ENCODE measurements around the gene GJB6.
"Not testable (repeated sequence)": the region's sequence is repeated elsewhere in the genome, so short reads cannot be mapped to it uniquely, and the experiment has no call there.

GJB6 gene

DNA sequence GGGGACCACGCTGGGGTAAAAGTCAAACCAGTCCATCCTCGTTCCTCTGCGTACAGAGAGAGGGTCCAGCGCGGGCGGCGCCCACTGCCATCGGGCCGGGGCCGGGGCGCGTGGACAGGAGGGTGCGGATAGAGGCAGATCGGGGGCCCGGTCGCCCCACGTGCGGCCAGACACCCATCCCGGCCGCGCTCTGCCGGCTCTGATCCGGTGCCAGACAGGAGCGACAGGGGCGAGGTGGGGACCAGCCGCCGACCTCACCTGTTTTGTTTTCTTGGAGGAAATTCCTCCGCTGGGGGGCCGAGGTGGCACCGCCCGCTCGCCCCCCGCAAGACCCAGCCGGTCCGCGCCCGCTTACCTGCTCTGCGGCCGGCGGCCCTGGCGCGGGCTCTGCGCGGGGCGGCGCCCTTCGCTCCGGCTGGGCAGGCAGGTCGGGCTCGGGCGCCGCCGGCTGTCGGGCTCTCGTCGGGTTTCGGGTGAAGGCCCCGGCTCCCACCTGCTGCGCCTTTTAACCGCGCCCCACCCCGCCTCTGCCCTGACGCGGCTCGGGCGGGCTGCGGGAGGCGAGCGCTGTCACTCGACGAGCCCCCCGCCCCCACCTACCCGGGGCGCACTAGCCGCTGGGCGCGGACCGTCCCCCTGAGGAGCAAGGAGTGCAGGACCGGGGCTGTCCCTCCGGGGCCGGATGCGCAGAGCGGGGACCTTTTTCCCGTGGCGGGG lies at the start of gene GJB6:
Gene GJB6 (minus strand): TSS at position 481 of the 717 bp plus-strand sequence. CDS start 8,839 bp downstream, outside the sequence.
- DNase-seq: no peak

DNA sequence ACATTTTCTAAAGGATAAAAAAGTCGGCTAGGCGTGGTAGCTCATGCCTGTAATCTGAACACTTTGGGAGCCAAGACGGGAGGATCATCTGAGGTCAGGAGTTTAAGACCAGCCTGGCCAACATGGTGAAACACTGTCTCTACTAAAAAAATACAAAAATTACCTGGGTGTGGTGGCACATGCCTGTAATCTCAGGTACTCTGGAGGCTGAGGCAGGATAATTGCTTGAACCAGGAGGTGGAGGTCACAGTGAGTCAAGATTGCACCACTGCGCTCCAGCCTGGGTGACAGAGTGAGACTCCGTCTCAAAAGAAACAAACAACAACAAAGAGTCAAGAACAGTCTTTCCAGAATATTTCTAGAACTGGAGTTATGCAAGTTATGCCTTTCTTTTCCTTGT lies 44.8 kb upstream of the GJB6 start:
- not testable (repeated sequence) for DNase-seq

DNA sequence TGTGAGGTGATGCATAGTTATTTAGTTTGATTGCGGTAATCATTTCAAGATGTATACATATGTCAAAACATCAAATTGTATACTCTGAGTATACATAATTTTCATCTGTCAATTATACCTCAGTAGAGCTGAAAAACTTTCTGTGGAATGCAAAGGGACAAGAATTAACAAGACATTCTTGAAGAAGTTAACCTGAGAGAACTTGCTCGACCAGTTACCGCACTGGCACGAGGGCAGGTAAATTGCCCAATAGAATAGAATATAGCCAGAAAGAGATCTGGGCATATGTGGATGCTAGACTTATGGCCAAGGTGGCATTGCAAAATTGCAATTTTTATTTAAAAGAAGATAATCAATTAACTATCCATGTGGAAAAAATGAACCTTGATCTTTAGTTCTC lies 42.3 kb upstream of the GJB6 start:
- DNase-seq: no peak

DNA sequence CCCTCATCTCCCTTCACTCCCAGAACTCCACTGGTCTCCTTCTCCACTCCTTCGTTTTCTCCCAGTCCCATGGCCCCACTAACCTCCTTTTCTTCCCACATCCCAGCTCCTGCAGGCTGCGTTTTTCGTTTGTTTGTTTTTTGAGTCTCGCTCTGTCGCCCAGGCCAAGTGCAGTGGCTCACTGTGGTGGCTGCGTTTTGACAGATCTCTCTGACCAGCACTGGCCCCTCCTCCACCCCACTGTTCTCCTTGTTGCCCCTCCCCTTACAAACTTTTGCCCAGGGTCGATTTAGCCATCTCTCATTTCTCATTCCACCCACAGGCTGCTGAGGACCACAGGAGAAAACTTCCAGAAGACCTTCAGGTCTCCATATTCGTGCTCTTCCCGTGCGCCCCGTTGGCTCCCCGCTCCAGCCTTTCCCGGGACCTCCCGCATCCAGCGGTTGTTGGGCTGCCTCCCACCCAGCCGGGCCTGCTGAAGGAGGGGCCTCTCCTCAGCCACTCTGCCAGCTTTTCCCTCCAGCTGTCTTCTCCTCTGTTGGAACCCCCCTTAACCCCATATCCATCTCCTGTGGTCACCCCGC lies 40.6 kb upstream of the GJB6 start:
- DNase-seq: no peak

DNA sequence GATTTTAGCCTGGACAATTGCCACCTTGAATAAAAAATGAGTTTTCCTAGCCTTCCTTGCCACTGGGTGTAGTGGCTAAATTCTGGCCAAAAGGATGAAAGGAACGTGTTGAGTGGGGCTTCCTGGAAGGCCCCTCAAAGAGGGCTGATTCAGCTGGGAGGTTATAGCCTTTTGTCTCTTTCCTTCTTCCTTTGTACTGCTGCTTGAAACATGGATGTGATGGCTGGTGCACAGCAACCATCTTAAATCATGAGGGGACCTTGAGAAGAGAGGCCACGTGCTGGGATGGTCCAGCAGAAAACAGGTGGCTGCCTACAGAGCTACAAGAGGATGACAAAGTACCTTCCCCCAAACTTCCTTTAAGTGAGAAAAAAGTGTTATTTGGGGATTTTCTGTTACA lies 40.0 kb upstream of the GJB6 start:
- DNase-seq: no peak

DNA sequence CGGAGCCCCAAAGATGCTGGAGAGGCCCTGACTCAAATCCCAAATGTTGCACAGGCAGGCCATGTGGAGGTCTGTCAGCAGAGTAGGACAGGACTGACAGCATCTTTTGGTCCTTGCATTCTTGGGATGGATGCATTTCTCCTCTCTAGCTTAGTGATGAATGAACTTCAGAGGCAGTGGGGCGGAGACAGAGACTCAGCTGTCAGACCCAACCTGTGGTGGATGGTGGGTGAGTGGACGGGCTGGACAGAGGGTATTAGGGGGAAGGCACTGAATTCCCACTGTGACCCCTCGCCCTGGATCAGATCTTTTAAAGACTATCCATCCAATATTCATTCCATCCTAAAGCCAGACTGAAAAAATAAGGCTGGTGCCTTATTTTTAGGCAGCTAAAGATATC lies 39.3 kb upstream of the GJB6 start:
- no peak for DNase-seq

DNA sequence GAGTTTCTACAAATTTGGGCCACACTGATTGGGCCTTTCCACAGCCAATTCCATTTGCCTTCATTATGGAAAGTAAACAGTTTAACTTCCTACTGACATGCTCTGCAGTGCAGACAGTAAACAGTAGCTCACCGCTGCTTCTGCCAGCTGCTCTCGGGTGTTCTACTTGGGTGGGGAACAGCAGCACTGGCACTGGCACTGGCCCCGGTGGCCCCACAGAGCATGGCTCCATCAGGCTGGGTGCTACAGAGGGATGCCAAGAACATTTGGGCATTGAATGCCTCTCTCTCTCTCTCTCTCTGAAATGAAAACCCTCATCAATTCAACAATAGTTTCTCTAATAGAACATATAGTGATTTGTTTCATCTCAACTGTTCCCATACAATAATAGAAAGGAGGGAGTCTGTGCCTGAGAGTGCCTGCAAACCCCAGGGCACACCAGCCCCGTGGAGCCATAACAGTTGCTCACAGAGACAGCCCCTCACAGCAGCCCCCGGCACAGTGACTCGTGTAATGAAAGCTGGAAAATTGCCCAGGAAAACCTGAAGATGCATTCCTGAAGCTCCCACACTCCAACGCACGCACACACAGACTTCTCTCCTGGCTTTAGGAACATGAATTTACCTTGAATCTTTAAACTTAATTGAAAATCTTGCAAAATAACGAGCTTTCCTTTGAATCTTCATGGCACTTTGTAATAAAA lies 38.2 kb upstream of the GJB6 start:
- no peak for DNase-seq

DNA sequence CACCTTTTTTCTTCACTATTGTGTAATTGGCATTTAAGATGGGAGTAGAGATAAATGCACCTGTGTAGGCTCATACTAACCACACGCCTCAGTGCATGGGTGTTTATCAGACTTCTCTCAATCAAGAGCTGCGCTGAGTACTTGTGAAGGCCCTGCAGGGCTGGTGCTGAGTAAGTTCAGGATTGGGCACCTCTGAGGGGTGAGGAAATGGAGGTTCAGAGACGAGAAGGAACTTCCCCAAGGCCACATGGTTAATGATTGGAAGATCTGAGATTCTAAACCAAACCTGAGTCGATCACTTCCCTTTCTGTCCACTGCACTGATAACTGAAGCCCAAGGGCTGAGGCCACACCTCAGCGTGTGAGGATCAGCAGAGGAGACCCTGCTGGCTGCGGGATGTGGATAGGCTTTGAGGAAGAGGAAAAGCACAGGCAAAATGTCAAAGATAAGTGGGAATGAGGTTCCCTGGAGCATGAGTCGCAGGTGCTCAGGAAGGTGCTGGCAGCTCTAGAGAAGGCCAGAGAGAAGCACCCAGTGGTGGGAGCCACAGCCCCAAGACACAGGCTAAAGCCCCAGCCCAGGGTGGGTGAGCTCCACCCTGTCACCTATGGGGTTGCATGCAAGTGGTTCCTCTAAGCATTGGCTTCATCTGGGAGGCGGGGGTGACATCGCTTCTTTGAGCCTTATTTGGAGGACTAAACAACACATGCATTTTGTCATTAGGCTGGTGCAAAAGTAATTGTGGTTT lies 32.3 kb upstream of the GJB6 start:
- no peak for DNase-seq

DNA sequence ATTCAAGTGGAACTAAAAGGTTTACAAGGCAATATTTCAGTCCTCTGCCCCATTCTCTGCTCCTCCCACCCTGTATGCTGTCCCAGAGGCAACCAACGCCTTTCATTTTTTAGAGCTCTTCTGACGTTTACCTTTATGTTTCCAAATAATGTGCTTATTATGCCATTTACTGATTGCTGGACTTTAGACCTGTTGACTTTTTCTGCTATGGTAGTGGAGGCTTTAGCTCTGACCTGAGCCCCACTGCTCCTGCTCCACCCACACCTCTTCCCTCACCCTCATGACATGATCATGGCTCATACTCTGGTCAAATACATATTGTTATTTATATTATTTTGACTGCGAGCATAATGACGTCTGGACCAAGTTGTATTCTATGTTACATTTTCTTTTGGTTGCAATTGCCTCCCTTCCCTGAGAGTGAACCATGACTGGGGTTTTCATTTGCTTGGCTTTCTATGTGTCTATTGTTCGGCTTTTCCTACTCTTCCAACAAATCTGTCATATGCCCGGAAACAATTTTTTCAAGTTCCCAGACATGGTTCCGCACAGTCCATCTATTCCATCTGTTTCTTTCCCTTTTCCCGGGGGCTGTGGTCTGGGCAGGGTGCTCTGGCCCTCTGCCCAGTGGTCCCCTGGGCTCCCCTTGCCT lies 31.4 kb upstream of the GJB6 start:
- no peak for DNase-seq

DNA sequence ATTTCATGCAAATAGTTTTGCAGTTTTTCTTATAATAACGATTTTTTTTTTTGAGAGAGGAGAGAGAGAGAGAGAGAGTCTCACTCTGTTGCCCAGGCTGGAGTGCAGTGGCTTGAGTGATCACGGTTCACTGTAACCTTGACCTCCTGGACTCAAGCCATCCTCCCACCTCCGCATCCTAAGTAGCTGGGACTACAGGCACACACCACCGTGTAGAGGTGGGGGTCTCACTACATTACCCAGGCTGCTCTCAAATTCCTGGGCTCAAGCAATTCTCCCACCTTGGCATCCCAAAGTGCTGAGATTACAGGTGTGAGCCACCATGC lies 26.8 kb upstream of the GJB6 start:
- no peak for DNase-seq

DNA sequence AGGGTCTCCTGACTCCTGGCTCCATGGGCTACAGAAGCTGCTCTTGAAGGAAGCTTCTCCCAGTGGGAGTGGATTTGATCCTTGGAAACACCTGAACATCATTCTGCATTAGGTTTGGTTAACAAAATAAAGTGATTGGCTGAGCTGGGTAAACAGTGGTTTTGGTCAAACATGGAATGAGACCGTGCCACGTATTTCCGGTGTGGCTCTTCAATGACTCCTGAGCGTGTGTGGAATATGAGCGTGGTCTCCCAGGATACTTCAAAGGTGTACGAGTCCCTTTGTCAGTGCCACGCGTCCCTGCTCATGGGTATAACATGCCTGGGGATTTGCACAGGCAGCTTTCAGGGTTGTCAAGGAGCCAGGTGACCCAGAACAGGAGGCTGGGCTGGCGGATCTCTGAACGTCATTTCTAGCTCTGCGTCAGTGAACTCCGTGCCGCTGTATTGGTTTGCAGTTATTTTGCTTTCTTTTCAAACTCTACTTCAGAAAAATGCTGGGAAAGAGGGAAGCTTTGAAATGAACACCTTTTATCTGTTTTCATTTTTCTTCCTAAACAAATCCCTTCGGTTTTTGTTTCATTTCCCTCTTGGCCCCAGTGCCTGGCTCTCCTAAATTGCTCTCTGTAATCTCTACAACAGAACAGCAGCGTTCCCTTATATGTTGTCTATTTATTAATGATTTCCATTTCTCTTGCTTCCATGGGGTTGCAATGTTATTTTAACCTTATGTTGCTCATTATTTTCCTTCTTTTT lies 26.3 kb upstream of the GJB6 start:
- no peak for DNase-seq

DNA sequence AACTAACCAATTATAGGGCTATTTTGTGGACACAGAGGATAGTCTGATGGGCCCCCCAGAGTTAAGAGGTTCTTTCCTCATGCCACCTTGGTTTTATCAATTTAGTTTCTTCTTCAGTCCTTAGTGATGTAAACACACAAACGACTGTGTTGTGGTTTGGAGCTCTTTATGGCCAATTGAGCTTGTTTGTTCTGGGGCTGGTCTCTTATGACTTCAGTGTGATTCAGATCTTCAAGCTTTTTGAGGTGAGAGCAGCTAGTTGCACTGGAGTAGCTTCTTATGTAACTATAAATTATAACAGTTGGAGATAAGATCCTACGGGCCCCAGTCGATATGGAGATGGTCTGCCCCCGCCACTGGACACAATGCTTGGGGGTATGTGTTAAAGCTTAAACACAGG lies 22.0 kb upstream of the GJB6 start:
- no peak for DNase-seq

DNA sequence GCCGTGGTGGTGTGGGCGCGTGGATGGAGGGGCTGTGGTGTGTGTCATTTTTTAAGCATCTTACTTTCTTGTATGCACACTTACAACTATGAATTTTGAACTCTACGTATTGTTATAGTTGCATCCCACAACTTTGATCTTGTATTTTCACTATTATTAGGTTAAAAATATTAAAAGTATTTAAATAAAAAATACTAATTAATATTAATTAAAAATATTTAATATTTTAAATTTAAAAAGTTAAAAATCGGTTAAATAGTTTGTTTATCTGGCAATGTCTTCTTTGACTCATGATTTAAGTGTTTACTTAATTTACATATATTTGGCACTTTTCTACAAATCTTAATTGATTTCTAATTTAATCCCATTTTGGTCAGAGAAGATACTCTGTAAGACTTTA lies 17.8 kb upstream of the GJB6 start:
- no peak for DNase-seq

DNA sequence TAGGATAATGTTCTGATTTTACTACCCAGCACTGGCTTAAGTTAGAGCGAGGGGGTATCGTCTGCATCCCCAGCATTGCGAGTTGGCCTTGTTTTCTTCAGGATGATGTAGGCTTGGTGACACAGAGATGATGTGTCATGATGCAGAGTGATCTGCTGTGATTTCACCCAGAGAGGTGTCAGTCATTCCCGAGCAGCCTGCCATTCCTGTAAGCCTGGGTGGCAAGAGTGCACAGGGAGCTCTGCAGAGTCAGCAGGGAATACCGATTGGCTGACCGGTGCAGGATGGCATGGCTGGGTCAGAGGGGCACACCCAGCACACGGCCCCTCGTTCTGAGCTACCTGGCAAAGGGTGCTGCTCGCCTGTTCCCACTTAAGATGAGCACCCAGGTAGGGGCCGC lies 15.8 kb upstream of the GJB6 start:
- DNase-seq: no peak

DNA sequence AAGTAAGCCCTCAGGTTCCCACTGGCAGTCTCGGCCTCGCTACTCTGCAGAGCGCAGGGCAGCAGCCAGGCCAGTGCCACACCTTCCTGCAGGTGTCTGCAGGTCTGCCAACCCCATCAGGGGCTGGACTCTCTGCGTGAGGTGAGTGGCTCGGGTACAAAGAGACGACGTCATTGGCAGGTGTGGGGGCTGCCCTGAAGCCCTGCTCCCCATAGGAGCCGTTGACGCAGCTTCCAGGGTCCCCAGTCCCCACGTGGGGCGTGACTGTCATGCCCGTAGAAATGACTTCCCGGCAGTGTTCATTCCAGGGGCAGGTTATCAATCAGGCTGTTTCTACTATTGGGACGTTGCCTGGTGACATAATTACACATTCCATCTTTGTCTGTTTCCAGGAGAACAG lies 15.3 kb upstream of the GJB6 start:
- DNase-seq: no peak

DNA sequence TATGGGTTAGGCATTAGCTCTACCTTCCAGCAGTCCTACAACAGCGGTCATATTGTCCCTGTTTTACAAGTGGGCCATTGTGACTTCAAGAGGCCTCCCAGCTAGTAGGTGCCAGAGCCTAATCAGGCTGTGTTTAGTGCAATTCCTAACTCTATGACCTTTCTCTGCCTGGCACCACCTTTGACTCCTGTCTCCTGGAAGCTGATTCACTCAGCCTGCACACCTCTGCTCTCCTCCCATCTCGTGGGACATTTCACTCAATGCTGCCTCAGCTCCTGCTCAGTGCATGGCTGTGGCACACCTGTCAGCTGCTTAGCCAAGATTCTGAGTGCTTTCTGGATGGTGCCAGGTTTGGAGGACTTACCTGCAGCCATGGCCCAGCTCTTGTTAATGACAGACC lies 9.5 kb upstream of the GJB6 start:
- DNase-seq: no peak

DNA sequence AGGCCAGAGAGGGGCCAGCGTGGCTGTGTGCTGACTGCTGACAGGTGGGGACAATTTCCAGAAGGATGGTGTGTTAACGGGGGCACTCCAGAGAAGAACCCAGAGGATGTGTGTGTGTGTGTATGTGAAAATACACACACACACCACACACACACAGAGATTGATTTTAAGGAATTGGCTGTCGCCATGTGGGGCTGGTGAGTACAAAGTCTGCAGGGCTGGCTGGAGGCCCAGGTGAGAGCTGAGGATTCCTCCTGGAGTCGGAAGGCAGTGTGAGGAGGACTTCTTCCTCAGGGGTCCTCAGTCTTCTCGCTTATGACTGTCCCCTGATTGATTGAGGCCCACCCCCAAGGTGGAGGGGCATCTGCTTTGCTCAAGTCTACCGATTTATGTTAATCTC lies 7.6 kb upstream of the GJB6 start:
- no peak for DNase-seq

DNA sequence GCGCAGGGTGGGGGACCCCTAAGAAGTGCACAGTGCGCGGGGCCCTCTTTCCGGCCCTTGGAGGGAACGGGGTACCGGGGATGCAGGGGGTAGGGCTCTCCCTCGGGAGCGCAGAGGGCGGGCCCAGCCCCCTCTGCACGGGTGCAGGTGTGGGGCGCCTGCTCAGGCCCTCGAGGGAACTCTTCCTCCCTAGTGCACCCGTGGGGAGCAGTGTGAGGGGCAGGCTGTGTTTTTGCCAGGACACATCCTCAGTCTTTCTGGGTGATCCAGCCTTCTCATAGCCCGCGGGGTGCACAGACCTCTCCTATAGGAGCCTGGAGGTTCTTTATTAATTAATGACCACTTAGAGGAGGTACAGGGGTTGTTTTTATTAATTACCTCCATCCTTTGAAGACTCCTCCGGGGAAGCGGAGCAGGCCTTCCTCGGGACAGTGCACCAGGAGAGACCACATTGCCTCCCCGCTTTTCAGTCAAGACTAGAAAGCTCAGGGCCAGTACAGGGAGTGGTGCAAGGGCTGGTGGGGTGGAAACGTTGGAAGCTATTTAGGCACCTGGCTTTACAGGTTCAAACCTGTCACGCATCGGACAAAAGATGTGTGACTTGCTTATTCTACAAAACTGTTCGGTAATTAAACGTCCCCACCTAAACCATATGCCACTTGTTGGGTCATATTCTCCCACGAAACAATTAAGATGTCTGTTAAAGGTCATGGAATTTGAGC lies 598 bp upstream of the GJB6 start:
- DNase-seq: no peak

DNA sequence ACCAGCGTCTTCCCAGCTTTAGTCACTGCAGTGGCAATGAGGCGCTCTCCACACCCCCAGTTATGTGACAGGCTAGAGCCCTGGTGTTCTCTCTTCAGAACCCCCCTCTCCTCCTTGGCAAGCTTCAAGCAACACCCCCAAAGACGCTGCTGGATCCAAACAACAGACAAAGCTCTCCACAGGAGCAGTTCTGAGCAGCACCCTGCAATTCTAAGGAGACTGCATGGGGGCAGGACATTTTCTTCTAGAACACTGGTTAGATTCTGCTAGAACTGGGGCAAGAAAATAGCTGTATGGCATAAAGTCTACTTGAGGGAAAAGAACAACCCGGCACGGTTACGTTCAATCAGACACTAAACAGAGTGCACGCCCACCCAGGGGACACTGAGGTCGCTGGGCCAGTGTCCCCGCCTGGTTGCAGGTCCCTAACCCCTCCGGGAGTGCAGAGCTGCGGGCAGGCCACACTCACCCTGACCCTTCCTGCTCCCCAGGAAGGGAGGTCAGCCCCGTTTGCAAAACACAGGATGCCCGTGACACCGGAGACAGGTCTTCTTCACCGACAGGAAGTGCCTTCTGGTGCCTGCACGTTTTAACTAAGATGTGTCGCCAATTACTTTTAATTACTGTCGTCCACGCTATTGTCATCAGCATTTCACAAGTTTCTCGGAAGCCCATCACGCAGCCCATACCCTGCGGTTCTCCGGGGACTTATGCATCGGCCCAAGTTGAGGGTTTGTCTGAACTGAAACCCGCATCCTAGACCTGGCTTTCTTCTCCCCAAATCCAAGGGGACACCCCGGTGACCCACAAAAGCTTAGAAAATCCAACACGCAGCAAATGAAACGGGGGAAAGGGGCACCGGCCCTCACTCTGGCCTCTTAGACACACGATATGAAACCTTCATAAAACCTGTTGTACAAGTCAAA lies 943 bp downstream of the GJB6 start:
- no peak for DNase-seq

DNA sequence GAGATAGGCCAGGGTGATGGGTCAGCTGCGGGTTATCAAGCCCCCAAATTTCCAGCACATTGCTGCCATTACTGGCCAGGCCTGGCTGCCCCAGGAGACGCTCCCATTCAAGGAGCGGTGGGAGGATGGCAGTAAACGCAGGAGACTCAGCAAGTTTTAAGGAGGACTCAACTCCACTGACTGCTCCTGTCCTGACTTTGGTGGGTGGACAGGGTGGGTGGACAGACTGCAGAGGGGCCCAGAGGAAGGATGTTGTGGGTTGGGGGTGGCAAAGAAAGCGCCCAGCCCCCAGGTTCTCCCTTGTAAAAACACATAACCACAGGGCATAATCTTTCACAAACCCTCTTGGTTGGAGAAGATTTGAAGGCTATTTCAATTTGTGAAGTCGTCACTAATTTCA lies 4.4 kb downstream of the GJB6 start:
- no peak for DNase-seq

DNA sequence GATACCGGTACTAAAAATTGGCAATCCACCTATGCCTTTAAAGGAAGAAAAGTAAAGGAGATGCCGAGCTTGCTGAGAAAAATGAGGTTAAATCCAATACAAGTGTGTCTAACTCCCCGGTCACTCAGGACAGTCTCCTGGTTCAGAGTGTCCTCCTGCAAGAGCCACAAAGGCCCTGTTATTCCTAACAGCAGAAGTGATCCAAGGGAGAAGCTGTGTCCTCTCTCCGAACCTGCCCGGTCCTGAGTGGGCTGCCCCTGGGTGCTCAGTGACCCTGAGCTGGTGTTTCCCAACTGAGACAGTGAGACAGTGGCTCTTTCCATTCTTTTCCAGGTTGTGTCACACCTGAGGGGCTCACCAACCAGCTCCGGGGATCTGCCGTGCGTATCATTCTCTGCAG lies 4.8 kb downstream of the GJB6 start:
- DNase-seq: no peak
